GM12873 (cell line): Measurements from ENCODE around the gene UBR3.

Source experiments
- TF ChIP-seq, protein P1 (sequence below): IDR thresholded peaks from 2 replicates; pipeline ENCODE4 v1.5.1; 2012; ENCODE audit warnings: low read depth, mild to moderate bottlenecking, moderate library complexity, low read length, control low read depth; ENCODE audit not compliant: insufficient read depth; ENCODE audit errors: missing control alignments

UBR3 gene

DNA sequence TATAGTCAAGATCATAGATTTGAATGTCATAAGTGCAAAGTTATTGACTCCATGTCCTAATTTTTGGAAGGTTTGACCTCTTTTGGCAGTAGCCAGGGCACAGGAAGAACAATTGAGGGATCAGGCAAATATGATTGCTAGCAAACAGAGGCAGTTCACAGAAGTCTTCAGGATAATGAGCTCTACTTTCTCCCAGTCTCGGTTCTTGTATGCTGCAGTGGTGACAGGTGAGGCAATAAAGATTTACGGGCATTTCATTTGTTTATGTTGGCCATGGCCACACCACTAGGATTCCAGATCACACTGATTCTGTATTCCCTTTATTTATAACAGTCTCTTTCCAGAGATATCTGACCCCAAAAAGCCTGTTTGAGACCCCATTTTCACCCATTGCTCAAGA is 137.5 kb downstream of the UBR3 start:
- TF ChIP-seq, protein P1, sequence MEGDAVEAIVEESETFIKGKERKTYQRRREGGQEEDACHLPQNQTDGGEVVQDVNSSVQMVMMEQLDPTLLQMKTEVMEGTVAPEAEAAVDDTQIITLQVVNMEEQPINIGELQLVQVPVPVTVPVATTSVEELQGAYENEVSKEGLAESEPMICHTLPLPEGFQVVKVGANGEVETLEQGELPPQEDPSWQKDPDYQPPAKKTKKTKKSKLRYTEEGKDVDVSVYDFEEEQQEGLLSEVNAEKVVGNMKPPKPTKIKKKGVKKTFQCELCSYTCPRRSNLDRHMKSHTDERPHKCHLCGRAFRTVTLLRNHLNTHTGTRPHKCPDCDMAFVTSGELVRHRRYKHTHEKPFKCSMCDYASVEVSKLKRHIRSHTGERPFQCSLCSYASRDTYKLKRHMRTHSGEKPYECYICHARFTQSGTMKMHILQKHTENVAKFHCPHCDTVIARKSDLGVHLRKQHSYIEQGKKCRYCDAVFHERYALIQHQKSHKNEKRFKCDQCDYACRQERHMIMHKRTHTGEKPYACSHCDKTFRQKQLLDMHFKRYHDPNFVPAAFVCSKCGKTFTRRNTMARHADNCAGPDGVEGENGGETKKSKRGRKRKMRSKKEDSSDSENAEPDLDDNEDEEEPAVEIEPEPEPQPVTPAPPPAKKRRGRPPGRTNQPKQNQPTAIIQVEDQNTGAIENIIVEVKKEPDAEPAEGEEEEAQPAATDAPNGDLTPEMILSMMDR = no peak

DNA sequence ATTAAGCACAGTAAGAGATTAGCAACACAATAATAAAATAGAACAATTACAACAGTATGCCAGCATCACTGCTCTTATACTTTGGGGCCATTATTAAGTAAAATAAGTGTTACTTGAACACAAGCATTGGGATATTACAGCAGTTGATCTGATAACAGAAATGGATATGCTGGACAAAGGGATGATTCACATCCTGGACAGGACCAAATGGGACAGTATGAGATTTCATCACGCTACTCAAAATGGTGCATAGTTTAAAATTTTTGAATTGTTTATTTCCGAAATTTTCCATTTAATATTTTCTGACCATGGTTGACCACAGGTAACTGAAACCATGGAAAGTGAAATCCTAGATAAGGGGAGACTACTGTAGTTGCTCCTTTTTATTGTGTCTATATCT is 138.2 kb downstream of the UBR3 start:
- TF ChIP-seq, protein P1 = no peak

DNA sequence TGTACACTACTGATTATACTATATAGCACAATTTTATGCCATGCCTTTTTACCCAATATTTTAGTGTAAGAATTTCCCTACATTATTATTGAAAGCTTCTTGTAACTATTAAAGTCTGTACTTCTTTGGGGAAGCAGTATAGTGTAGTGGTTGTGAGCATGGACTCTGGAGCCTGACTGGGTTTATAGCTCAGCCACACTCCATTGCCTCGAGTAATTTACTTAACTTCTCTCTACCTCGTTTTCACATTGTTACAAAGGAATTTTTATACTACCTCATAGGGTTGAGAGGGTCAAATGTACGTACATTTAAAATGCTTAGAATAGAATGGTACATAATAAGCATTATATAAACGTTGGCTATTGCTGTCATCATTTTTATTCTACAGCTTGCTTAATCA is 139.2 kb downstream of the UBR3 start:
- TF ChIP-seq, protein P1 = no peak

DNA sequence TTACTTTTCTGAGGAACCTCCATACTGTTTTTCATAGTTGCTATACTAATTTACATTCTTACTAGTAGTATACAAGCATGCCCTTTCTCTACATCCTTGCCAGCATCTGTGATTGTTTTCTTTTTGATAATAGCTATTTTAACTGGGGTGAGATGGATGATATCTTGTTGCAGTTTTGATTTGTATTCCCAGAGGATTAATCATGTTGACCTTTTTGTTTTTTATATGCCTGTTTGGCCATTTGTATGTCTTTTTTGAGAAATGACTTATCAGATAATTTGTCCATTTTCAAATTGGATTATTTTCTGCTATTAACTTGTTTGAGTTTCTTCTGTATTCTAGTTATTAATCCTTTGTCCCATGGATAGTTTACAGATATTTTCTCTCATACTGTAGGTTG is 141.5 kb downstream of the UBR3 start:
- TF ChIP-seq, protein P1 = no peak

DNA sequence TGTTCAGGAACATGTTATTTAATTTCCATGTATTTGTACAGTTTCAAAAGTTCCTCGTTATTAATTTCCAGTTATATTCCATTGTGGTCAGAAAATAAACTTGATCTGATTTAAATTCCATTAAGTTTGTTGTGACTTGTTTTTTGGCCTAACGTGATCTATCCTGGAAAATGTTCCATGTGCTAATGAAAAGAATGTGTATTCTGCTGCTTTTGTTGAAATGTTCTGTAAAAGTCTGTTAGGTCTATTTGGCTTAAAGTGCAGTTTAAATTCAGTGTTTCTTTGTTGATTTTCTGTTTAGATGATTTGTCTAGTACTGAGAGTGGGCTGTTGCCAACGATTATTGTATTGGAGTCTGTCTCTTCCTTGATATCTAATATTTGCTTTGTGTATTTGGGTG is 148.0 kb downstream of the UBR3 start:
- TF ChIP-seq, protein P1 = no peak

DNA sequence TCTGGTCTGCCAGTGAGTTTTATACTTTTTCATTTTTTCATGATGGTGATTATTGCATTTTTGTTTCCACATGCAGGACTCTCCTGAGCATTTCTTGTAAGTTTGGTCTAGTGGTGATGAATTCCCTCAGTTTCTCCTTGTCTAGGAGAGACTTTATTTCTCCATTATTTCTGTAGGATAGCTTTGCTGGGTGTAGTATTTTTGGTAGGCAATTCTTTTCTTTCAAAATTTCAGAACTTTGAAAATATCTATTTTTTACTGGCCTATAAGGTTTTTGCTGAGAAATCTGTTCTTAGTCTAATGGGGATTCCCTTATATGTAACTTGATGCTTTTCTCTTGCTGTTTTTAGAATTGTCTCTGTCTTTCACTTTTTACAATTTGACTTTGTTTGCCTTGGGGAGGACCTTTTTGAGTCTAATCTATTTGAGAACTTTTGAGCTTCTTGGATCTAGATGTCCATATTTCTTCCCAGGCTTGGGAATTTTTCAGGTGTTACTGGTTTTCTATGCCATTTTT is 149.1 kb downstream of the UBR3 start:
- TF ChIP-seq, protein P1 = no peak

DNA sequence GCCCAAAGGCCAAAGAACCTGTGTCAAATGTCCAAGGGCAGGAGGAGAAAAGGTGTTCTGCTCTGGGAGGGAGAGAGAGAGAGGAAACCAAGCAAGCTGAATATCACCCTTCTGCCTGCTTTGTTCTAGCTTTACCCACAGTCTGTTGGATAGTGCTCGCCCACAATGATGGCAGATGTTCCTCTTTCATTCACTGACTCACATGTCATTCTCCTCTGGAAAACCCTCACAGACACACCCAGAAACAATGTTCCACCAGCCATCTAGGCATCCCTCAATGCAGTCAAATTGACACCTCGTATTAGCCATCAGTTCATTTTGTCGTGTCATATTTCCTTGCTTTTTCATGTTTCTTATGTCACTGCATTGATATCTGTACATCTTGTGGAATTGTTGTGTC is 150.3 kb downstream of the UBR3 start:
- TF ChIP-seq, protein P1 = no peak
